HepG2 (cell line): ENCODE results near the gene IL27RA. TPM values are rescaled to one million over a fixed set of nuclear protein-coding genes. Genes with fewer than 3 reads are reported as not detected.
A peak's percentile ranks its signal among the peaks of the same experiment; 100 is the strongest.

ENCODE experiments used
- AHR ChIP-seq: IDR thresholded peaks from 2 replicates; pipeline ENCODE4 v1.6.1; 2018; ENCODE audit warnings: missing genetic modification reagents, missing compliant biosample characterization
- ARHGAP35 ChIP-seq: sonication (generic); formaldehyde crosslinking; IDR thresholded peaks from 2 replicates; pipeline ENCODE4 v1.9.0; 2022; ENCODE audit warnings: mild to moderate bottlenecking, inconsistent platforms, moderate library complexity, missing genetic modification reagents, borderline replicate concordance
- HOXD1 ChIP-seq: sonication (generic); formaldehyde crosslinking; IDR thresholded peaks from 2 replicates; pipeline ENCODE4 v1.5.0; 2020; ENCODE audit warnings: missing genetic modification reagents
- PAF1 ChIP-seq: IDR thresholded peaks from 2 replicates; pipeline ENCODE4 v1.6.1; 2016; ENCODE audit warnings: missing genetic modification reagents, missing compliant biosample characterization
- PRMT3 ChIP-seq: sonication (generic); formaldehyde crosslinking; IDR thresholded peaks from 2 replicates; pipeline ENCODE4 v1.8.1; 2022; ENCODE audit warnings: low read depth, mild to moderate bottlenecking, moderate library complexity, missing genetic modification reagents, borderline replicate concordance
- RARA ChIP-seq: IDR thresholded peaks from 2 replicates; pipeline ENCODE4 v1.6.1; 2016; ENCODE audit warnings: missing genetic modification reagents, missing compliant biosample characterization
- RBFOX2 ChIP-seq: fragments of 200-400 bp; formaldehyde crosslinking; IDR thresholded peaks from 2 replicates; pipeline ENCODE4 v1.6.1; 2017; ENCODE audit warnings: low read depth, mild to moderate bottlenecking, low read length
- SNRNP70 ChIP-seq: fragments of 200-400 bp; formaldehyde crosslinking; IDR thresholded peaks from 2 replicates; pipeline ENCODE4 v1.6.1; 2017; ENCODE audit warnings: mild to moderate bottlenecking, low read depth, low read length, moderate library complexity
- TAF15 ChIP-seq: fragments of 200-400 bp; formaldehyde crosslinking; IDR thresholded peaks from one replicate; pipeline ENCODE4 v1.6.1; 2018; ENCODE audit warnings: mild to moderate bottlenecking, low read depth, low read length; ENCODE audit not compliant: poor library complexity, severe bottlenecking
- polyA plus RNA-seq, 8 experiments: library from polyadenylated mRNA; depleted of rRNA in 3 of 8; stranded (reverse) in 7 of 8; unstranded in 1 of 8; fragments of >200 nt; fragmentation: Illumina TruSeq in 4 of 8; extraction: Trizol in 4 of 8; gene quantifications; 2 replicates each; pipeline versions ENCODE4 v1.2.1 to v1.2.3, GENCODE V29; 2011 to 2016; ENCODE audit warnings: low read depth in 4 of 8, missing spikeins in 1 of 8, mixed read lengths in 1 of 8; ENCODE audit not compliant: insufficient read depth in 1 of 8
- total RNA-seq, 5 experiments: library from RNA; depleted of rRNA; stranded (reverse); fragments of >200 nt; fragmentation: Illumina TruSeq; extraction: Trizol; gene quantifications; 2 replicates each; pipeline ENCODE4 v1.2.3, GENCODE V29; 2016; ENCODE audit warnings: low read depth in 1 of 5
- TF ChIP-seq, protein P1 (sequence below): IDR thresholded peaks from 2 replicates; pipeline ENCODE4 v1.6.1; 2016; ENCODE audit warnings: missing compliant biosample characterization, missing genetic modification reagents, borderline replicate concordance
- TF ChIP-seq, protein P2 (sequence below): sonication (generic); formaldehyde crosslinking; IDR thresholded peaks from 2 replicates; pipeline ENCODE4 v1.5.0; 2020; ENCODE audit warnings: mild to moderate bottlenecking, missing genetic modification reagents, borderline replicate concordance
- TF ChIP-seq, protein P3 (sequence below): sonication (generic); formaldehyde crosslinking; IDR thresholded peaks from 2 replicates; pipeline ENCODE4 v1.5.1; 2020; ENCODE audit warnings: mild to moderate bottlenecking, missing genetic modification reagents, moderate library complexity
- TF ChIP-seq, protein P4 (sequence below): IDR thresholded peaks from 2 replicates; pipeline ENCODE4 v1.6.1; 2016; ENCODE audit warnings: low read depth, missing genetic modification reagents, missing compliant biosample characterization

The IL27RA gene
- total and polyA plus RNA-seq, 2 of the 13 experiments (the other 11 are each of a cell fraction or from before 2014, with no cell fraction given): 3.5 to 8.1 TPM

DNA sequence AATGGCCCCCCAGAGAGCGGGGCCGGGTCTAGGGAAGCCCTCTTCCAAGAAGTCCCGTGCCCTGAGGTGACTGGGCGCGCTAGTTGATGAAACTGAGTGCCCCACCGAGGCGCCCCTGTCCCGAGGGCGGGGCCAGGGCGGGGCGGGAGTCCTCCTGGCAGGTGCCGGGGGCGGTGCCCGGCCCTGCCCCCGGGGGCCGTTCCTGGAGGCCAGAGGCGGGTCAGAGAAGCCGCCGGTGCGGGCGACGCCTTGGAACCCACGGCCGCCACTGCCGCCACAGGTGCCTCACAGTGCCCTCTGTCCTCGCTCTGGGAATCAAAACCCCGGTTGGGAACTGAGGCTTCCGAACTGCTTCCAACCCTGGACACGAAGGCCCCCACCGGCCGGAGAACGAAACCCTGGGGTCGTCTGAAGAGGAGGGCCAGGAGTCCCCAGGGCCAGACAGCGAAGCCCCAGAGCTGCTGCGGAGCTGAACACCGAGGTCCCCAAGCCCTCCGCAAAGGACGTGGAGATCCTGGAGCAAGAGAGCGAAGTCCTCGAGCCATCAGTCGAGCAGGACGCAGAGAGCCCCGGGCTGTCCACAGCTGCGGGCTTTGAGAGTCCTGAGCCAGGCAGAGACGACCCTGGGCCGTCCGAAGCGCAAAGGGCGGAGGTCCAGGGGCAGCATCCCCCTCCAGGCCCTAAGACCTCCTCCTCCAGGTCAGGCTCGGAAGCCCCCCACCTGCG lies 41.1 kb downstream of the IL27RA start, which contains the start of gene MISP3 (continued):
- TF ChIP-seq, protein P1, sequence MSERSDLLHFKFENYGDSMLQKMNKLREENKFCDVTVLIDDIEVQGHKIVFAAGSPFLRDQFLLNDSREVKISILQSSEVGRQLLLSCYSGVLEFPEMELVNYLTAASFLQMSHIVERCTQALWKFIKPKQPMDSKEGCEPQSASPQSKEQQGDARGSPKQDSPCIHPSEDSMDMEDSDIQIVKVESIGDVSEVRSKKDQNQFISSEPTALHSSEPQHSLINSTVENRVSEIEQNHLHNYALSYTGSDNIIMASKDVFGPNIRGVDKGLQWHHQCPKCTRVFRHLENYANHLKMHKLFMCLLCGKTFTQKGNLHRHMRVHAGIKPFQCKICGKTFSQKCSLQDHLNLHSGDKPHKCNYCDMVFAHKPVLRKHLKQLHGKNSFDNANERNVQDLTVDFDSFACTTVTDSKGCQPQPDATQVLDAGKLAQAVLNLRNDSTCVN (CRISPR knock-in tag): no peak
- TF ChIP-seq, protein P2, sequence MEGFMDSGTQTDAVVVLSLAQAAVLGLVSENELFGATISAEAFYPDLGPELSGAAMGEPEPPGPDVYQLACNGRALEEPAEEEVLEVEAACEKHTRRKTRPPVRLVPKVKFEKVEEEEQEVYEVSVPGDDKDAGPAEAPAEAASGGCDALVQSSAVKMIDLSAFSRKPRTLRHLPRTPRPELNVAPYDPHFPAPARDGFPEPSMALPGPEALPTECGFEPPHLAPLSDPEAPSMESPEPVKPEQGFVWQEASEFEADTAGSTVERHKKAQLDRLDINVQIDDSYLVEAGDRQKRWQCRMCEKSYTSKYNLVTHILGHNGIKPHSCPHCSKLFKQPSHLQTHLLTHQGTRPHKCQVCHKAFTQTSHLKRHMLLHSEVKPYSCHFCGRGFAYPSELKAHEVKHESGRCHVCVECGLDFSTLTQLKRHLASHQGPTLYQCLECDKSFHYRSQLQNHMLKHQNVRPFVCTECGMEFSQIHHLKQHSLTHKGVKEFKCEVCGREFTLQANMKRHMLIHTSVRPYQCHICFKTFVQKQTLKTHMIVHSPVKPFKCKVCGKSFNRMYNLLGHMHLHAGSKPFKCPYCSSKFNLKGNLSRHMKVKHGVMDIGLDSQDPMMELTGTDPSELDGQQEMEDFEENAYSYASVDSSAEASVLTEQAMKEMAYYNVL: no peak
- no peak for TF ChIP-seq PAF1
- no peak for TF ChIP-seq RBFOX2
- no peak for TF ChIP-seq TAF15
- TF ChIP-seq ARHGAP35 (CRISPR knock-in tag): no peak
- TF ChIP-seq, protein P3, sequence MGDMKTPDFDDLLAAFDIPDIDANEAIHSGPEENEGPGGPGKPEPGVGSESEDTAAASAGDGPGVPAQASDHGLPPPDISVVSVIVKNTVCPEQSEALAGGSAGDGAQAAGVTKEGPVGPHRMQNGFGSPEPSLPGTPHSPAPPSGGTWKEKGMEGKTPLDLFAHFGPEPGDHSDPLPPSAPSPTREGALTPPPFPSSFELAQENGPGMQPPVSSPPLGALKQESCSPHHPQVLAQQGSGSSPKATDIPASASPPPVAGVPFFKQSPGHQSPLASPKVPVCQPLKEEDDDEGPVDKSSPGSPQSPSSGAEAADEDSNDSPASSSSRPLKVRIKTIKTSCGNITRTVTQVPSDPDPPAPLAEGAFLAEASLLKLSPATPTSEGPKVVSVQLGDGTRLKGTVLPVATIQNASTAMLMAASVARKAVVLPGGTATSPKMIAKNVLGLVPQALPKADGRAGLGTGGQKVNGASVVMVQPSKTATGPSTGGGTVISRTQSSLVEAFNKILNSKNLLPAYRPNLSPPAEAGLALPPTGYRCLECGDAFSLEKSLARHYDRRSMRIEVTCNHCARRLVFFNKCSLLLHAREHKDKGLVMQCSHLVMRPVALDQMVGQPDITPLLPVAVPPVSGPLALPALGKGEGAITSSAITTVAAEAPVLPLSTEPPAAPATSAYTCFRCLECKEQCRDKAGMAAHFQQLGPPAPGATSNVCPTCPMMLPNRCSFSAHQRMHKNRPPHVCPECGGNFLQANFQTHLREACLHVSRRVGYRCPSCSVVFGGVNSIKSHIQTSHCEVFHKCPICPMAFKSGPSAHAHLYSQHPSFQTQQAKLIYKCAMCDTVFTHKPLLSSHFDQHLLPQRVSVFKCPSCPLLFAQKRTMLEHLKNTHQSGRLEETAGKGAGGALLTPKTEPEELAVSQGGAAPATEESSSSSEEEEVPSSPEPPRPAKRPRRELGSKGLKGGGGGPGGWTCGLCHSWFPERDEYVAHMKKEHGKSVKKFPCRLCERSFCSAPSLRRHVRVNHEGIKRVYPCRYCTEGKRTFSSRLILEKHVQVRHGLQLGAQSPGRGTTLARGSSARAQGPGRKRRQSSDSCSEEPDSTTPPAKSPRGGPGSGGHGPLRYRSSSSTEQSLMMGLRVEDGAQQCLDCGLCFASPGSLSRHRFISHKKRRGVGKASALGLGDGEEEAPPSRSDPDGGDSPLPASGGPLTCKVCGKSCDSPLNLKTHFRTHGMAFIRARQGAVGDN: peak; percentile 2; the same call in 1 of the 2 replicates
- TF ChIP-seq, protein P4, sequence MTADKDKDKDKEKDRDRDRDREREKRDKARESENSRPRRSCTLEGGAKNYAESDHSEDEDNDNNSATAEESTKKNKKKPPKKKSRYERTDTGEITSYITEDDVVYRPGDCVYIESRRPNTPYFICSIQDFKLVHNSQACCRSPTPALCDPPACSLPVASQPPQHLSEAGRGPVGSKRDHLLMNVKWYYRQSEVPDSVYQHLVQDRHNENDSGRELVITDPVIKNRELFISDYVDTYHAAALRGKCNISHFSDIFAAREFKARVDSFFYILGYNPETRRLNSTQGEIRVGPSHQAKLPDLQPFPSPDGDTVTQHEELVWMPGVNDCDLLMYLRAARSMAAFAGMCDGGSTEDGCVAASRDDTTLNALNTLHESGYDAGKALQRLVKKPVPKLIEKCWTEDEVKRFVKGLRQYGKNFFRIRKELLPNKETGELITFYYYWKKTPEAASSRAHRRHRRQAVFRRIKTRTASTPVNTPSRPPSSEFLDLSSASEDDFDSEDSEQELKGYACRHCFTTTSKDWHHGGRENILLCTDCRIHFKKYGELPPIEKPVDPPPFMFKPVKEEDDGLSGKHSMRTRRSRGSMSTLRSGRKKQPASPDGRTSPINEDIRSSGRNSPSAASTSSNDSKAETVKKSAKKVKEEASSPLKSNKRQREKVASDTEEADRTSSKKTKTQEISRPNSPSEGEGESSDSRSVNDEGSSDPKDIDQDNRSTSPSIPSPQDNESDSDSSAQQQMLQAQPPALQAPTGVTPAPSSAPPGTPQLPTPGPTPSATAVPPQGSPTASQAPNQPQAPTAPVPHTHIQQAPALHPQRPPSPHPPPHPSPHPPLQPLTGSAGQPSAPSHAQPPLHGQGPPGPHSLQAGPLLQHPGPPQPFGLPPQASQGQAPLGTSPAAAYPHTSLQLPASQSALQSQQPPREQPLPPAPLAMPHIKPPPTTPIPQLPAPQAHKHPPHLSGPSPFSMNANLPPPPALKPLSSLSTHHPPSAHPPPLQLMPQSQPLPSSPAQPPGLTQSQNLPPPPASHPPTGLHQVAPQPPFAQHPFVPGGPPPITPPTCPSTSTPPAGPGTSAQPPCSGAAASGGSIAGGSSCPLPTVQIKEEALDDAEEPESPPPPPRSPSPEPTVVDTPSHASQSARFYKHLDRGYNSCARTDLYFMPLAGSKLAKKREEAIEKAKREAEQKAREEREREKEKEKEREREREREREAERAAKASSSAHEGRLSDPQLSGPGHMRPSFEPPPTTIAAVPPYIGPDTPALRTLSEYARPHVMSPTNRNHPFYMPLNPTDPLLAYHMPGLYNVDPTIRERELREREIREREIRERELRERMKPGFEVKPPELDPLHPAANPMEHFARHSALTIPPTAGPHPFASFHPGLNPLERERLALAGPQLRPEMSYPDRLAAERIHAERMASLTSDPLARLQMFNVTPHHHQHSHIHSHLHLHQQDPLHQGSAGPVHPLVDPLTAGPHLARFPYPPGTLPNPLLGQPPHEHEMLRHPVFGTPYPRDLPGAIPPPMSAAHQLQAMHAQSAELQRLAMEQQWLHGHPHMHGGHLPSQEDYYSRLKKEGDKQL (CRISPR knock-in tag): no peak
- TF ChIP-seq SNRNP70: no peak
- TF ChIP-seq RARA (CRISPR knock-in tag): peak; percentile 47; the same call in 1 of the 2 replicates
- TF ChIP-seq AHR (CRISPR knock-in tag): no peak
- TF ChIP-seq PRMT3: no peak
- no peak for TF ChIP-seq HOXD1 (CRISPR knock-in tag)
